Stromal cell of bone marrow (primary cell): ENCODE results near the gene POLR1A.

Experiments
- DNase-seq: peaks from one replicate; pipeline ENCODE4 v3.0.0-alpha.2; 2012; ENCODE audit warnings: low read depth

Gene POLR1A

GRCh38 chr2:86021396-86022378 is 84.0 kb downstream of the POLR1A start:
- DNase-seq: no peak

GRCh38 chr2:86020984-86021383 is 84.7 kb downstream of the POLR1A start:
- DNase-seq: peak; percentile 50

- DNase-seq: no peak
Measured at GRCh38 chr2:86019121-86019520, 86.6 kb downstream of the POLR1A start.

- DNase-seq: no peak
Measured at GRCh38 chr2:86017901-86018896, 87.5 kb downstream of the POLR1A start.

- no peak for DNase-seq
Measured at GRCh38 chr2:86016581-86016980, 89.1 kb downstream of the POLR1A start.

- DNase-seq: no peak
Measured at GRCh38 chr2:86015699-86016098, 90.0 kb downstream of the POLR1A start.

GRCh38 chr2:86015006-86015405 is 90.7 kb downstream of the POLR1A start:
- DNase-seq: no peak

- DNase-seq: no peak
Measured at GRCh38 chr2:86014493-86014892, 91.2 kb downstream of the POLR1A start.

GRCh38 chr2:86012007-86012712 is 93.5 kb downstream of the POLR1A start:
- no peak for DNase-seq

- no peak for DNase-seq
Measured at GRCh38 chr2:86011449-86011941, 94.2 kb downstream of the POLR1A start.

GRCh38 chr2:86010083-86010482 is 95.6 kb downstream of the POLR1A start:
- DNase-seq: no peak

GRCh38 chr2:86006524-86006923 is 99.2 kb downstream of the POLR1A start:
- no peak for DNase-seq

GRCh38 chr2:86003967-86004366 is 101.7 kb downstream of the POLR1A start:
- no peak for DNase-seq

GRCh38 chr2:86003104-86003503 is 102.6 kb downstream of the POLR1A start:
- no peak for DNase-seq

GRCh38 chr2:86002375-86002774 is 103.3 kb downstream of the POLR1A start:
- no peak for DNase-seq

GRCh38 chr2:86001326-86001725 is 104.4 kb downstream of the POLR1A start:
- no peak for DNase-seq

GRCh38 chr2:86000938-86001312 is 104.8 kb downstream of the POLR1A start:
- no peak for DNase-seq

- no peak for DNase-seq
Measured at GRCh38 chr2:86000131-86000937, 105.4 kb downstream of the POLR1A start.

GRCh38 chr2:85999061-85999831 is 106.4 kb downstream of the POLR1A start:
- DNase-seq: peak; percentile 36
